Measurements from ENCODE around the gene FOXP1. TPM values are rescaled to one million over a fixed set of nuclear protein-coding genes. Genes with fewer than 3 reads are reported as not detected.

The FOXP1 gene
- total RNA-seq, 1 experiment from 2014 or later, result 58.4 TPM

GRCh38 chr3:71548705-71549384 is 34.7 kb downstream of the FOXP1 start:
- Histone ChIP-seq H3K27ac (ENCODE audit: low read depth, low read length, poor library complexity, severe bottlenecking) (no peak overlapping the region), H3K9me3 (ENCODE audit: low read depth, low read length, poor library complexity, severe bottlenecking) (no peaks in the 10 kb centered on the region), H3K4me3 (ENCODE audit: low read depth, low read length, poor library complexity, severe bottlenecking) (no peak overlapping the region), H3K4me1 (ENCODE audit: insufficient read depth, low read length, poor library complexity, severe bottlenecking) (no peaks in the 10 kb centered on the region), H3K27me3 (replicated peaks; ENCODE audit: insufficient read depth, low read depth, low read length, poor library complexity) (no peaks in the 10 kb centered on the region), H3K36me3 (ENCODE audit: insufficient read depth, low read length, poor library complexity, severe bottlenecking) (no peaks in the 10 kb centered on the region)
- intact Hi-C loops (cut with micrococcal nuclease; ENCODE audit: unreplicated experiment), result no loop called here
- ChIA-PET CTCF (no interaction called here), POLR2A (ENCODE audit: low non-redundant PET) (no interaction called here)
- BruUV-seq (replicated peaks), result no TSS peak
- no peak for DNase-seq (ENCODE audit: low spot score)
- TF ChIP-seq EZH2 (IDR thresholded peaks at IDR 0.05; ENCODE audit: borderline replicate concordance, low read depth, low read length, poor library complexity, severe bottlenecking), result no peak
- TF ChIP-seq, protein P1, sequence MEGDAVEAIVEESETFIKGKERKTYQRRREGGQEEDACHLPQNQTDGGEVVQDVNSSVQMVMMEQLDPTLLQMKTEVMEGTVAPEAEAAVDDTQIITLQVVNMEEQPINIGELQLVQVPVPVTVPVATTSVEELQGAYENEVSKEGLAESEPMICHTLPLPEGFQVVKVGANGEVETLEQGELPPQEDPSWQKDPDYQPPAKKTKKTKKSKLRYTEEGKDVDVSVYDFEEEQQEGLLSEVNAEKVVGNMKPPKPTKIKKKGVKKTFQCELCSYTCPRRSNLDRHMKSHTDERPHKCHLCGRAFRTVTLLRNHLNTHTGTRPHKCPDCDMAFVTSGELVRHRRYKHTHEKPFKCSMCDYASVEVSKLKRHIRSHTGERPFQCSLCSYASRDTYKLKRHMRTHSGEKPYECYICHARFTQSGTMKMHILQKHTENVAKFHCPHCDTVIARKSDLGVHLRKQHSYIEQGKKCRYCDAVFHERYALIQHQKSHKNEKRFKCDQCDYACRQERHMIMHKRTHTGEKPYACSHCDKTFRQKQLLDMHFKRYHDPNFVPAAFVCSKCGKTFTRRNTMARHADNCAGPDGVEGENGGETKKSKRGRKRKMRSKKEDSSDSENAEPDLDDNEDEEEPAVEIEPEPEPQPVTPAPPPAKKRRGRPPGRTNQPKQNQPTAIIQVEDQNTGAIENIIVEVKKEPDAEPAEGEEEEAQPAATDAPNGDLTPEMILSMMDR (conservative IDR thresholded peaks at IDR 0.05; ENCODE audit: low read depth, low read length), result no peak

GRCh38 chr3:71547249-71548198 is 36.0 kb downstream of the FOXP1 start:
- Histone ChIP-seq H3K9me3 (ENCODE audit: low read depth, low read length, poor library complexity, severe bottlenecking) (no peaks in the 10 kb centered on the region), H3K36me3 (ENCODE audit: insufficient read depth, low read length, poor library complexity, severe bottlenecking) (no peaks in the 10 kb centered on the region), H3K4me1 (ENCODE audit: insufficient read depth, low read length, poor library complexity, severe bottlenecking) (peaks cover 7% of the 10 kb centered on the region), H3K27ac (ENCODE audit: low read depth, low read length, poor library complexity, severe bottlenecking) (no peak overlapping the region), H3K4me3 (ENCODE audit: low read depth, low read length, poor library complexity, severe bottlenecking) (no peak overlapping the region), H3K27me3 (replicated peaks; ENCODE audit: insufficient read depth, low read depth, low read length, poor library complexity) (no peaks in the 10 kb centered on the region)
- no TSS peak for BruUV-seq (replicated peaks)
- no peak for TF ChIP-seq EZH2 (IDR thresholded peaks at IDR 0.05; ENCODE audit: borderline replicate concordance, low read depth, low read length, poor library complexity, severe bottlenecking)
- TF ChIP-seq, protein P1 (conservative IDR thresholded peaks at IDR 0.05; ENCODE audit: low read depth, low read length), result no peak
- intact Hi-C loops (cut with micrococcal nuclease; ENCODE audit: unreplicated experiment), result no loop called here
- CTCF ChIA-PET, result no interaction called here
- DNase-seq (ENCODE audit: low spot score), result no peak
- POLR2A ChIA-PET (ENCODE audit: low non-redundant PET), result no interaction called here

GRCh38 chr3:71546821-71547220 is 36.7 kb downstream of the FOXP1 start:
- H3K36me3 ChIP-seq (ENCODE audit: insufficient read depth, low read length, poor library complexity, severe bottlenecking), result no peaks in the 10 kb centered on the region
- no peak overlapping the region for H3K4me3 ChIP-seq (ENCODE audit: low read depth, low read length, poor library complexity, severe bottlenecking)
- no peaks in the 10 kb centered on the region for H3K9me3 ChIP-seq (ENCODE audit: low read depth, low read length, poor library complexity, severe bottlenecking)
- ChIA-PET POLR2A (ENCODE audit: low non-redundant PET) (no interaction called here), CTCF (no interaction called here)
- H3K27me3 ChIP-seq (replicated peaks; ENCODE audit: insufficient read depth, low read depth, low read length, poor library complexity), result no peaks in the 10 kb centered on the region
- BruUV-seq (replicated peaks), result no TSS peak
- no peak for DNase-seq (ENCODE audit: low spot score)
- intact Hi-C loops (cut with micrococcal nuclease; ENCODE audit: unreplicated experiment), result no loop called here
- no peak for TF ChIP-seq EZH2 (IDR thresholded peaks at IDR 0.05; ENCODE audit: borderline replicate concordance, low read depth, low read length, poor library complexity, severe bottlenecking)
- TF ChIP-seq, protein P1 (conservative IDR thresholded peaks at IDR 0.05; ENCODE audit: low read depth, low read length), result no peak
- H3K4me1 ChIP-seq (ENCODE audit: insufficient read depth, low read length, poor library complexity, severe bottlenecking), result peaks cover 12% of the 10 kb centered on the region
- H3K27ac ChIP-seq (ENCODE audit: low read depth, low read length, poor library complexity, severe bottlenecking), result no peak overlapping the region
